Measurements from ENCODE around the gene MCM8.

MCM8 gene

DNA sequence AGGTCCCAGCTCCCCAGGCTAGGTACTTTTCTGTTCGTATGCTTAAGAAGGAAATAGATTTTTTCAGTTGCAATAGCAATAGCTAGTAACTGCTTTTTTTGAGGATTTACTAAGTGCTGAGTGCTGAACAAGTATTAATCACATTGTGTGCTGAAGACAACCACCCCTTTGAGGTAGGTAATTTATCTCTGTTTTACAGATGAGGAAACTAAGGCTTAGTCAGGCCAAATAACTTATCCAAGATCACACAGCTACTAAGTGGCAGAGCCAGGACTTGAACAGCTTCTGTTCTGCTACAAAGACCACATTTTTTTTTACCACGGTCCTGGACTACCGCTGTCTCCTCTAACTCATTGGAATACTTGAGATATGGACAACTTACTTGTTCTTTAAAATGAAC lies 63.6 kb downstream of the MCM8 start:
- TF ChIP-seq, protein P1, sequence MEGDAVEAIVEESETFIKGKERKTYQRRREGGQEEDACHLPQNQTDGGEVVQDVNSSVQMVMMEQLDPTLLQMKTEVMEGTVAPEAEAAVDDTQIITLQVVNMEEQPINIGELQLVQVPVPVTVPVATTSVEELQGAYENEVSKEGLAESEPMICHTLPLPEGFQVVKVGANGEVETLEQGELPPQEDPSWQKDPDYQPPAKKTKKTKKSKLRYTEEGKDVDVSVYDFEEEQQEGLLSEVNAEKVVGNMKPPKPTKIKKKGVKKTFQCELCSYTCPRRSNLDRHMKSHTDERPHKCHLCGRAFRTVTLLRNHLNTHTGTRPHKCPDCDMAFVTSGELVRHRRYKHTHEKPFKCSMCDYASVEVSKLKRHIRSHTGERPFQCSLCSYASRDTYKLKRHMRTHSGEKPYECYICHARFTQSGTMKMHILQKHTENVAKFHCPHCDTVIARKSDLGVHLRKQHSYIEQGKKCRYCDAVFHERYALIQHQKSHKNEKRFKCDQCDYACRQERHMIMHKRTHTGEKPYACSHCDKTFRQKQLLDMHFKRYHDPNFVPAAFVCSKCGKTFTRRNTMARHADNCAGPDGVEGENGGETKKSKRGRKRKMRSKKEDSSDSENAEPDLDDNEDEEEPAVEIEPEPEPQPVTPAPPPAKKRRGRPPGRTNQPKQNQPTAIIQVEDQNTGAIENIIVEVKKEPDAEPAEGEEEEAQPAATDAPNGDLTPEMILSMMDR (IDR thresholded peaks at IDR 0.05; ENCODE audit: low read depth, low read length): no peak
- no peak for DNase-seq (ENCODE audit: extremely low read depth, low read depth)

DNA sequence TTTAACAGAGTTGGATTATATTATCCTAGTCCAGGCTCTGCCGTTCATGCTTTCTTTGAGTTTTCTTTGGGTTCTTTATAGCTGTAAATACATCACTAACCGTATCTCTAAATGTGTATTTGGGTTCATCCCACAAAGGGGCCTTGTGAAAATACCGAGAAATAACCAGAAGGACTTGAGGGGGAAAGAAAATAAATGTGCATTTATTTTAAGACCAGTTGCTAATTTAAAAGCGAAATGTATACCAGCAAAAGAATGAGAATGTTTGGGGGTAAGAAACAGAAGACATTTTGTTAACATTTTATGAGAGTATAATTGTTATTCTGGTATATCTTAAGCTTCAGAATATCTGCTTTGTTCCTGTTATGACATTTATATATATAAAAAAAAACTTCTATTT lies 64.5 kb downstream of the MCM8 start:
- DNase-seq (ENCODE audit: extremely low read depth, low read depth): no peak
- TF ChIP-seq, protein P1 (IDR thresholded peaks at IDR 0.05; ENCODE audit: low read depth, low read length): no peak

DNA sequence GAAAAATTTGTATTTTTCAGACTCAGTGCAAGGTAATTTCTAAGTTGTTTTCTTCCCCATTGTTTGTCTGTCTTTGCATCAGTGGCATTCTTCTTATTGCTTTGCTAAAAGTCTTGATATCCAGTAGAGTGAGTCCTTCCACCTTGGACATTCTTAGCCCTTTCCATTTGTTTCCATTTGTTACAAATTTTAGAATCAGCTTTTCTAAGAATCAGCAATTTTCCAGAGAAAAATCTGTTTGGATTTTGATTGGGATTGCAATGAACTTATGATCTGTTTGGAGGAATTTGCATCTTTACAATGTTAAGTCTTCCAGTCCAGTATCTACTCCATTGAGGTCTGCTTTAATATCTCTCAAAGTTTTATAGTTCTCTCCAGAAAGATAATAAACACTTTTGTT lies 67.0 kb downstream of the MCM8 start:
- DNase-seq (ENCODE audit: extremely low read depth, low read depth): no peak
- TF ChIP-seq, protein P1 (IDR thresholded peaks at IDR 0.05; ENCODE audit: low read depth, low read length): no peak

DNA sequence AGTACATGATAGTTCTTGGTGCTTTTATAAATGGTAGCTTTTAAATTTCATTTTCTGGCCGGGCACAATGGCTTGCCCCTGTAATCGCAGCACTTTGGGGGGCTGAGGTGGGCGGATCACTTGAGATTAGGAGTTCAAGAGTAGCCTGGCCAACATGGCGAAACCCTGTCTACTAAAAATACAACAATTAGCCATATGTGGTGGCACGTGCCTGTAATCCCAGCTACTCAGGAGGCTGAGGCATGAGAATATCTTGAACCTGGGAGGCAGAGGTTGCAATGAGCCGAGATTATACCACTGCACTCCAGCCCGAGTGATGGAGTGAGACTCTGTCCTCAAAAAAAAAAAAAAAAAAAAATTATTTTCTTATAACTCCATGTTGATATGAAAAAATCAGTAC lies 67.4 kb downstream of the MCM8 start:
- TF ChIP-seq, protein P1 (IDR thresholded peaks at IDR 0.05; ENCODE audit: low read depth, low read length): no peak
- no peak for DNase-seq (ENCODE audit: extremely low read depth, low read depth)

DNA sequence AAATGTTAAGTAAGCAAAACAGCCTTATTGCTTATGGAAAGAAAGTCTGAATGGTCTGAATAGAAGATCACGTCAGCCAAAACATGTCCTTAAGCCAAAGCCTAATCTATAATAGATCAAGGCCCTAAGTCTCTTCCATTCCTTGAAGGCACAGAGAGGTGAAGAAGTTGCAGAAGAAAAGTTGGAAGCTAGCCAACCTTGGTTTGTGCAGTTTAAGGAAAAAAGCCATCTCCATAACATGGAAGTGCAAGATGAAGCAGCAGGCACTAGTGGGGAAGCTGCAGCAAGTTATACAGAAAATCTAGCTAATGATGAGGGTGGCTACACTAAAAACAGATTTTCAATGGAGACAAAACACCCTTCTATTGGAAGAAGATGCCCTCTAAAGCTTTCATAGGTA lies 74.3 kb downstream of the MCM8 start:
- DNase-seq (ENCODE audit: extremely low read depth, low read depth): no peak
- TF ChIP-seq, protein P1 (IDR thresholded peaks at IDR 0.05; ENCODE audit: low read depth, low read length): no peak

DNA sequence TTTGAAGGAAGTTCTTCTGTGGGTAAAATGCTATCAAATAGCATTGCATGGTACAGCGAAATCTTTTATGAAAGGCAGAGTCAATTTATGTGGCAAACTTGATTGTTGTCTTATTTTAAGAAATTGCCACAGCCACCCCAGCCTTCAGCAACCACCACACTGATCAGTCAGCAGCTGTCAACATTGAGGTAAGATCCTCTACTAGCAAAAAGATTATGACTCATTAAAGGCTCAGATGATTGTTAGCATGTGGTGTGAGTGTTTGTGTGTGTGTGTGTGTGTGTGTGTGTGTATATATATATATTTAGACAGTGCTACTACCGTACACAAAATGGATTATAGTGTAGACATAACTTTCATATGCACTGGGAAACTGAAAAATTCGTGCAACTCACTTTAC lies 75.6 kb downstream of the MCM8 start:
- TF ChIP-seq, protein P1 (IDR thresholded peaks at IDR 0.05; ENCODE audit: low read depth, low read length): no peak
- no peak for DNase-seq (ENCODE audit: extremely low read depth, low read depth)

DNA sequence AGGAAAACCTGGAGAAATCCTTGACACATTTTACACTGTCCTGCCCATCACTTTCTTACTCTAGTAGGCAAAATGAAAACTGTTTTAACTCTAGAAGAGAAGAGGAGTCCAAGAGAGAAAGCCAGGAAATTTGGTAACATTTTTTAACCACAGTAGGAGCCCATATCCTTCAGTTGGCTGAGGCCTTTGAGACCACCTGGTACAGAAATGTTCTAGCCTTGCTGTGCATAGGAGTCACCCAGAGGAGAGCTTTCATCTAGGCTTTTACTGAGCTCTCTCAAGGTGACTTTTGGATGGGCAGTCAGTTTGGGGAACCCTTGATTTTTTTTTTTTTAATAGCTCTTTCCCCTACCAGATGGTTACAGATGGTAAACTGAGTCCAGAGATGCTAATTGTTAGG lies 78.4 kb downstream of the MCM8 start:
- TF ChIP-seq, protein P1 (IDR thresholded peaks at IDR 0.05; ENCODE audit: low read depth, low read length): no peak
- no peak for DNase-seq (ENCODE audit: extremely low read depth, low read depth)
